Measurements from ENCODE around the gene GJE1.

The GJE1 gene, protein sequence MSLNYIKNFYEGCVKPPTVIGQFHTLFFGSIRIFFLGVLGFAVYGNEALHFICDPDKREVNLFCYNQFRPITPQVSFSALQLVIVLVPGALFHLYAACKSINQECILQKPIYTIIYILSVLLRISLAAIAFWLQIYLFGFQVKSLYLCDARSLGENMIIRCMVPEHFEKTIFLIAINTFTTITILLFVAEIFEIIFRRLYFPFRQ

DNA sequence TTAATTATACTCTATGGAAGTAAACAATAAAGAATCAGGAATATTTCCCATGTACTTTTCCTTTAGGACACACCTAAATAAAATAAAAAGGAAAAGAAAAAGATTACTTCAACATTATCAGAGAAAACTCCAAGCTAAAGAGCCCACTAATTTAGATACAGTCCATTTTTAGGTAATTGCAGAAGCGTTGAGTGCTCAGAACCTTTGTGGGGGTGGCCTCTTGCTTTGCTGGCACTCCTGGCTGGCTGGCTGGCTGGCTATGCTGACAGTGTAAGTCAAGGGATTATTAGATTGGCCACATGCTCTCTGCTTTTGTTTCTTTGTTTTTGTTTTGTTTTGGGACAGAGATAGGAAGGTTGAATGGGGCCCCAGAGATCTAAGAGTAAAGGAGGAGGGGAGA lies at the start of gene GJE1:
Gene GJE1, plus strand, starts transcription at position 301 of the 400 bp plus-strand sequence. CDS start 234 bp downstream, outside the sequence.
- TF ChIP-seq GATA2 (IDR thresholded peaks at IDR 0.05; ENCODE audit: low read depth, low read length) (no peak), GATA3 (IDR thresholded peaks at IDR 0.05; ENCODE audit: low read depth, low read length) (no peak)

DNA sequence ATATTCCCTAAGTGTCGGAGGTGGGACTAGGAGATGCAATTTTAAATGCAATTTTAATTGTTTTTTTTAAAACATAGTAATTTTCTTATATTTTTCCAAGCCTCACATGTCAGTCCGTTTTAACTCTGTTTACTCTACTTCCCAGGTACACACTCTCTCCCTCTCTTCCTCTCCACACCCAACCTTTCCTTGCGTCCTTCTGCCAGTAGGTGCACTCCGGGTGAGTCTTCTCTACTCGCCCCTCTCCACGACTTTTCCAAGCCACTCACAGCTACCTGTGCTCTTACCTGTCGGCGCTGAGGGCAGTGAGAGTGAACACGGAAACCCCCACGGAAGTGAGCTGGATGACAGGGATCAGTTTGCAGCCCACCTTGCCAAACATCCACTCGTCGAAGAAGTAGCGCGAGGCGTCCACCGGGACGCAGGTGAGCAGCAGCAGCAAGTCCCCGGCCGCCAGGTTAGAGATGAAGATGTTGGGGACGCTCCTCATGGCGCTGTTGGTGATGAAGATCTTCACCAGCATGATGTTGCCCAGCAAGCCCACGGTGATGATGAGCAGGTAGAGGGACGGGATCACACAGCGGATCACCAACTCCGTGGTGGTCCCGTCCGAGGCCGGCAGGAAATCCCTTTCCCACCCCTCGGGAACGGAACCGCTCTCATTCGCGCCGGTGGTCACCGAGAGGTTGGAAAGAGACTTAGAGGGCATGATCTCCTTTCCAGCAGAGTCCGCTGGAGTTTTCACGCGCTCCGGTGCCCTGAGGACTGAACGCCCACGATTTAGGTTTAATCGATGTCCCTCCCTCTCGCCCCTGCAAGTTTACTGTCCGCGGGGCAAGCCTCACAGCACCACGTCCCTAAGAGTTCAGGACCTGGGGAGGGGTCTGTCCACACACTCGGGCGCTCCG lies 44.5 kb upstream of the GJE1 start:
- no peak for TF ChIP-seq GATA2 (IDR thresholded peaks at IDR 0.05; ENCODE audit: low read depth, low read length)
- no peak for TF ChIP-seq GATA3 (IDR thresholded peaks at IDR 0.05; ENCODE audit: low read depth, low read length)

GRCh38 chr6:142088858-142089216 lies 43.9 kb upstream of the GJE1 start:
- TF ChIP-seq GATA2 (IDR thresholded peaks at IDR 0.05; ENCODE audit: low read depth, low read length) = no peak
- TF ChIP-seq GATA3 (IDR thresholded peaks at IDR 0.05; ENCODE audit: low read depth, low read length) = no peak

DNA sequence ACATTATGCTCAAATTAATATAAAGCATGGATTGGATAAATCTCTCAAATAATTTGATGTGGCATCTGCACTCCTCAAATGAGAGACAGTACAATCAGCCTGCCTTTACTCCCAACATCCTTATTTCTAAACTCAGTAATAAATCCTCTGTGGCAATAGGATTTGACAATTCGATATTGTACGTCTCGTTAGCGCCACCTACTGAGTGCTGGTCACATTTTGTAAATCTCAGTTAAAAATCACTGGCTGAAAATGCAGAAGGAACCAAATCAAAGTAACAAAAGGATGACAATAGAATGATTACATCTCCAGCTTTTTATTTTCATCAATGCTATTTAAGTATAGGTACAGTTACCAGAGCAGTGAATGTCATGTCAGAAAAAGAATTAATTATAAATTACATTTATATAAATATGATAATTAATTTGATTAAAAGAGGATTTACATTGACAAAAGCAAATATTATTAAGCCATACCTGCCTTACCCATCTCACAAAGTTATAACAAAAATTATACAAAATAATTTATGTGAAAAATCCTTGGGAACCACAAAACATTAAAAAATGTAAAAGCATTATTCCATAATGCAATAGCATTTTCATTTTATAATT lies 20.2 kb upstream of the GJE1 start:
- TF ChIP-seq GATA2 (IDR thresholded peaks at IDR 0.05; ENCODE audit: low read depth, low read length) (no peak), GATA3 (IDR thresholded peaks at IDR 0.05; ENCODE audit: low read depth, low read length) (no peak)

- TF ChIP-seq GATA2 (IDR thresholded peaks at IDR 0.05; ENCODE audit: low read depth, low read length) (no peak), GATA3 (IDR thresholded peaks at IDR 0.05; ENCODE audit: low read depth, low read length) (no peak)
Measured at GRCh38 chr6:142117366-142117765, 15.4 kb upstream of the GJE1 start.

DNA sequence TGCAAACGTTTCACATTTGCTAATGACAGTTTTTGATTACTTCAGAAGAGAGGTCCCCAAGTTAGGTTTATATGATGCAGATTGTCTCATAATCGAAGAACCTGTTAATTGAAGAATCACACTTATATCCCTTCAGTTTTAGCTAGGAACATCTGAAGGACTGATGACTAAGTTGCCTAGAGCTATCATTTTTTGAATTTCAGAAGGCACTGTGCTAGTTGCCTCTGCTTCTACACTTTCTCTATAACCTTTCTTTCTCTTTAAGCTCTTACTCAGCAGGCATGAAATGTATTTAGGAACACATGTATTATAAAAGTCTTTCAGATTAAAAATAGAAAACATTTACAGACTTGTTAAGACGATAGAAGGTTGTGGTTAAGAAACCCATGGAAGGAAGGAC lies 14.4 kb upstream of the GJE1 start:
- TF ChIP-seq GATA3 (IDR thresholded peaks at IDR 0.05; ENCODE audit: low read depth, low read length) (no peak), GATA2 (IDR thresholded peaks at IDR 0.05; ENCODE audit: low read depth, low read length) (no peak)

DNA sequence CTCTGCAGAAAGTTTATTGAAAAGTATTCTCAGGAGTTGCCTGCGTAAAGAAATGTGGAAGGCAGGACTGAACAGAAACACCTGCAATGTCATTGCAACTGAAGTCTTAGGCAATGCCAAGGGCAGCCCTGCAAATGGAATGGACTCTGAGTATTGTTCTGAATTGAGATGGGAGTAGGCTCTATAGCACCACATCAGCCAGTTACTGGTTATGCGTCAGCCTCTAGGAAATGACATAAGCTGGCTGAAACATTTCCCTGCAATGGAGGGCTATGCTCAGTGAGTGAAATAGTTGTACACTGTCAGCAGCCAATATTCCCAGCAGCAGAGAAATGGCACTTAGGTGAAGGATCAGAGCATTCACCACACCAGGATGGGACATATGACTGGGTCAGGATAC lies 13.8 kb upstream of the GJE1 start:
- TF ChIP-seq GATA2 (IDR thresholded peaks at IDR 0.05; ENCODE audit: low read depth, low read length) = no peak
- no peak for TF ChIP-seq GATA3 (IDR thresholded peaks at IDR 0.05; ENCODE audit: low read depth, low read length)

- TF ChIP-seq GATA3 (IDR thresholded peaks at IDR 0.05; ENCODE audit: low read depth, low read length) (no peak), GATA2 (IDR thresholded peaks at IDR 0.05; ENCODE audit: low read depth, low read length) (no peak)
Measured at GRCh38 chr6:142121342-142121741, 11.4 kb upstream of the GJE1 start.

DNA sequence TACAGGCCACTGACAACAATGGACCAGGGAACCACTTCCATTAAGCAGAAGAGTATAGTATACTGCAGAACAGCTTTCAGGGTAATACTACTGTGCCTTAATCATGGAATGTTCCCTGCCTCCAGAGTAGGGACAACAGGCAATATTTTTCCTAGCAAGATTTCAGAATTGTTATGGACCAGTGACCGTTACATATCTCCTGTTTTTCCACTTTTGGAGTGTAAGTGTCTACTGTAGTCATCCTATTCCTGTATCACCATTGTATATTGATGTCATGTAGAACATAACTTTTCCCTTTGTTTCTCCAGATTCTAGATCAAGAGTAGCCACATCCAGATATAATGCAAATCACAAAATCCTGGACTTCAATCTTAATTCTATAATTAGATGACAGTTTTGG lies 1.9 kb upstream of the GJE1 start:
- TF ChIP-seq GATA3 (IDR thresholded peaks at IDR 0.05; ENCODE audit: low read depth, low read length) = no peak
- TF ChIP-seq GATA2 (IDR thresholded peaks at IDR 0.05; ENCODE audit: low read depth, low read length) = no peak

- no peak for TF ChIP-seq GATA2 (IDR thresholded peaks at IDR 0.05; ENCODE audit: low read depth, low read length)
- TF ChIP-seq GATA3 (IDR thresholded peaks at IDR 0.05; ENCODE audit: low read depth, low read length) = no peak
Measured at GRCh38 chr6:142138876-142139275, 6.2 kb downstream of the GJE1 start.

- no peak for TF ChIP-seq GATA3 (IDR thresholded peaks at IDR 0.05; ENCODE audit: low read depth, low read length)
- TF ChIP-seq GATA2 (IDR thresholded peaks at IDR 0.05; ENCODE audit: low read depth, low read length) = no peak
Measured at GRCh38 chr6:142146828-142147662, 14.3 kb downstream of the GJE1 start, which contains the start of the genes NMBR and VTA1. Gene NMBR, minus strand, starts transcription at chr6:142147122. Its CDS starts 58,464 bp downstream, at chr6:142088658. Gene VTA1, plus strand, starts transcription at chr6:142147263. Its CDS starts 25 bp downstream, at chr6:142147288.

DNA sequence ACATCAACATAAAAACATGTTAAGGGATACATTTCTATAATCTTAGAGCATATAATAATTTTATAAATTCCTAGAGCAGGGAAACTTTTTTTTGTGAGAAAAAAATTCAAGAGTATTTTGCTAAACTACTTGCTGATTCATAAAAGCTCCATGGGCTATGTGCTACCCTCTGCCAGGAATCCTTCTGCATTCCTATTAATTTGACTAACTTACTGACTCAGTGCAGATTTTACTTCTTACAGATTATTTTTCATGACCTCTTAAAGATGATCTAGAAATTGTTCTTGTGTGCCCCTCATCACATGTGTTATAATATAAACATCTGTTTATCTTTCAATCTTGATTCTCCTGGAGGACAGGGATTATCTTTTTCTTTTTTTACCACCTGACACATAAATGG lies 20.0 kb downstream of the GJE1 start:
- TF ChIP-seq GATA3 (IDR thresholded peaks at IDR 0.05; ENCODE audit: low read depth, low read length) (no peak), GATA2 (IDR thresholded peaks at IDR 0.05; ENCODE audit: low read depth, low read length) (no peak)

GRCh38 chr6:142153196-142153595 lies 20.5 kb downstream of the GJE1 start:
- no peak for TF ChIP-seq GATA2 (IDR thresholded peaks at IDR 0.05; ENCODE audit: low read depth, low read length)
- TF ChIP-seq GATA3 (IDR thresholded peaks at IDR 0.05; ENCODE audit: low read depth, low read length) = no peak

- TF ChIP-seq GATA2 (IDR thresholded peaks at IDR 0.05; ENCODE audit: low read depth, low read length) (no peak), GATA3 (IDR thresholded peaks at IDR 0.05; ENCODE audit: low read depth, low read length) (no peak)
Measured at GRCh38 chr6:142154336-142154735, 21.6 kb downstream of the GJE1 start.
